Prostate gland (tissue), 2 donors: ENCODE measurements around the gene CD82.

Experiments used
- POLR2A ChIP-seq: fragments of 450-650 bp; IDR thresholded peaks from one replicate; pipeline ENCODE4 v1.6.1; 2016; ENCODE audit warnings: antibody characterized with exemption, mild to moderate bottlenecking
- TF ChIP-seq, protein P1 (sequence below), 4 experiments: fragments of 200-600 bp in 2 of 4; fragments of 450-650 bp in 2 of 4; sonication (generic) in 2 of 4; IDR thresholded peaks; 1 replicate in 3 of 4; 2 replicates in 1 of 4; pipeline ENCODE4 v1.5.1; 2016 to 2019; ENCODE audit warnings: antibody characterized with exemption in 4 of 4, mild to moderate bottlenecking in 2 of 4, moderate library complexity in 2 of 4

DNA sequence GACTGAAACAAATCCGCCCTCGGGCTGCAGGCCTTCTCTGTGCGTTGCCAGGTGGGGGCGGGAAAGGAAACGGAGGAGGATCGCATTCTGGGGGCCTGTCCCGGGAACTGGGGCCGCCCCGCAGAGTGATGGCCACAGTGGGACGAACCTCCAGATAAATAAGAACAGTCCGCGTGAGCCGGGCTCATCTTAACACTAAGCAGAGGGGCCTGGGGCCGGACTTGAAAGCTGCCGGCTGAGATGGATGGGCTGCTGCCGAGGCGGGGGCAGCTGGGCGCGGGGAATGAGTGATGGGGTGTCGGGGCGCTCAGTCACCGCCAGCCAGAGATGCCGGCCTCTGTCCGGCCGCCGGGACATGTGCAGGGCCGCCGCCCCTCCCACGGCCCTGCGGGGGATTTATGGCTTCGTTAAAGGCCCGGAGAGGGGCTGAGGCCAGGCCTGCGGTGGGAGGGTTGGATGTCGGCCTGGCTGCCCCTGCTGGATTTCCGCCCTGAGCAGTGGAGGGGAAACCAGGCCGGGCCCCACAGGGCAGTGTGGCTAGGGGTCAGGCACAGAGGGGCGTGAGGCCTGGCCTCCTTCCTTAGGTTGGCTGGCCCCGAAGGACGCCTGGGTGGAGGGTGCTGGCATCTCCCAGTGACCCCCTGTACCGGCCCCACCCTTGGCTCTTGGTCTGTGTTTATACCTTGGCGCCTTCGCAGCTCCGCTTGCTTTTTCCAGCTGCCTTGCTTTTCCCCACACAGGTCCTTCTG, 45.3 kb upstream of the CD82 start:
- TF ChIP-seq, protein P1, sequence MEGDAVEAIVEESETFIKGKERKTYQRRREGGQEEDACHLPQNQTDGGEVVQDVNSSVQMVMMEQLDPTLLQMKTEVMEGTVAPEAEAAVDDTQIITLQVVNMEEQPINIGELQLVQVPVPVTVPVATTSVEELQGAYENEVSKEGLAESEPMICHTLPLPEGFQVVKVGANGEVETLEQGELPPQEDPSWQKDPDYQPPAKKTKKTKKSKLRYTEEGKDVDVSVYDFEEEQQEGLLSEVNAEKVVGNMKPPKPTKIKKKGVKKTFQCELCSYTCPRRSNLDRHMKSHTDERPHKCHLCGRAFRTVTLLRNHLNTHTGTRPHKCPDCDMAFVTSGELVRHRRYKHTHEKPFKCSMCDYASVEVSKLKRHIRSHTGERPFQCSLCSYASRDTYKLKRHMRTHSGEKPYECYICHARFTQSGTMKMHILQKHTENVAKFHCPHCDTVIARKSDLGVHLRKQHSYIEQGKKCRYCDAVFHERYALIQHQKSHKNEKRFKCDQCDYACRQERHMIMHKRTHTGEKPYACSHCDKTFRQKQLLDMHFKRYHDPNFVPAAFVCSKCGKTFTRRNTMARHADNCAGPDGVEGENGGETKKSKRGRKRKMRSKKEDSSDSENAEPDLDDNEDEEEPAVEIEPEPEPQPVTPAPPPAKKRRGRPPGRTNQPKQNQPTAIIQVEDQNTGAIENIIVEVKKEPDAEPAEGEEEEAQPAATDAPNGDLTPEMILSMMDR (IDR thresholded peaks at IDR 0.05), result no peak
- no peak for TF ChIP-seq POLR2A
